Measurements from ENCODE around the gene RAD21L1.

The RAD21L1 gene

GRCh38 chr20:1205802-1206201 is 20.0 kb upstream of the RAD21L1 start:
- TF ChIP-seq OSR1 (CRISPR knock-in tag; IDR thresholded peaks at IDR 0.05) = no peak
- no peak for TF ChIP-seq RARB (CRISPR knock-in tag; IDR thresholded peaks at IDR 0.05)
- no peak for TF ChIP-seq ISL1 (CRISPR knock-in tag; IDR thresholded peaks at IDR 0.05)
- no peak for TF ChIP-seq TOX (CRISPR knock-in tag; IDR thresholded peaks at IDR 0.05; ENCODE audit: borderline replicate concordance)
- TF ChIP-seq POU6F1 (CRISPR knock-in tag; IDR thresholded peaks at IDR 0.05; ENCODE audit: borderline replicate concordance, low read depth) = no peak
- TF ChIP-seq PATZ1 (CRISPR knock-in tag; IDR thresholded peaks at IDR 0.05; ENCODE audit: borderline replicate concordance) = no peak
- TF ChIP-seq ZNF565 (CRISPR knock-in tag; conservative IDR thresholded peaks at IDR 0.05; ENCODE audit: low read depth) = no peak
- TF ChIP-seq BACH2 (CRISPR knock-in tag; IDR thresholded peaks at IDR 0.05; ENCODE audit: borderline replicate concordance) = no peak
- no peak for TF ChIP-seq ZNF70 (CRISPR knock-in tag; IDR thresholded peaks at IDR 0.05)
- no peak for TF ChIP-seq ESRRG (CRISPR knock-in tag; IDR thresholded peaks at IDR 0.05)
- no peak for TF ChIP-seq ZNF8 (CRISPR knock-in tag; IDR thresholded peaks at IDR 0.05)
- TF ChIP-seq ZFP3 (CRISPR knock-in tag; IDR thresholded peaks at IDR 0.05) = no peak
- TF ChIP-seq GLIS3 (CRISPR knock-in tag; IDR thresholded peaks at IDR 0.05) = no peak
- TF ChIP-seq, protein P1, sequence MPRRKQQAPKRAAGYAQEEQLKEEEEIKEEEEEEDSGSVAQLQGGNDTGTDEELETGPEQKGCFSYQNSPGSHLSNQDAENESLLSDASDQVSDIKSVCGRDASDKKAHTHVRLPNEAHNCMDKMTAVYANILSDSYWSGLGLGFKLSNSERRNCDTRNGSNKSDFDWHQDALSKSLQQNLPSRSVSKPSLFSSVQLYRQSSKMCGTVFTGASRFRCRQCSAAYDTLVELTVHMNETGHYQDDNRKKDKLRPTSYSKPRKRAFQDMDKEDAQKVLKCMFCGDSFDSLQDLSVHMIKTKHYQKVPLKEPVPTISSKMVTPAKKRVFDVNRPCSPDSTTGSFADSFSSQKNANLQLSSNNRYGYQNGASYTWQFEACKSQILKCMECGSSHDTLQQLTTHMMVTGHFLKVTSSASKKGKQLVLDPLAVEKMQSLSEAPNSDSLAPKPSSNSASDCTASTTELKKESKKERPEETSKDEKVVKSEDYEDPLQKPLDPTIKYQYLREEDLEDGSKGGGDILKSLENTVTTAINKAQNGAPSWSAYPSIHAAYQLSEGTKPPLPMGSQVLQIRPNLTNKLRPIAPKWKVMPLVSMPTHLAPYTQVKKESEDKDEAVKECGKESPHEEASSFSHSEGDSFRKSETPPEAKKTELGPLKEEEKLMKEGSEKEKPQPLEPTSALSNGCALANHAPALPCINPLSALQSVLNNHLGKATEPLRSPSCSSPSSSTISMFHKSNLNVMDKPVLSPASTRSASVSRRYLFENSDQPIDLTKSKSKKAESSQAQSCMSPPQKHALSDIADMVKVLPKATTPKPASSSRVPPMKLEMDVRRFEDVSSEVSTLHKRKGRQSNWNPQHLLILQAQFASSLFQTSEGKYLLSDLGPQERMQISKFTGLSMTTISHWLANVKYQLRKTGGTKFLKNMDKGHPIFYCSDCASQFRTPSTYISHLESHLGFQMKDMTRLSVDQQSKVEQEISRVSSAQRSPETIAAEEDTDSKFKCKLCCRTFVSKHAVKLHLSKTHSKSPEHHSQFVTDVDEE (CRISPR knock-in tag; IDR thresholded peaks at IDR 0.05) = no peak
- TF ChIP-seq ZC3H10 (CRISPR knock-in tag; IDR thresholded peaks at IDR 0.05) = no peak
- TF ChIP-seq CSRNP3 (CRISPR knock-in tag; IDR thresholded peaks at IDR 0.05) = no peak
- ATAC-seq = no peak

DNA sequence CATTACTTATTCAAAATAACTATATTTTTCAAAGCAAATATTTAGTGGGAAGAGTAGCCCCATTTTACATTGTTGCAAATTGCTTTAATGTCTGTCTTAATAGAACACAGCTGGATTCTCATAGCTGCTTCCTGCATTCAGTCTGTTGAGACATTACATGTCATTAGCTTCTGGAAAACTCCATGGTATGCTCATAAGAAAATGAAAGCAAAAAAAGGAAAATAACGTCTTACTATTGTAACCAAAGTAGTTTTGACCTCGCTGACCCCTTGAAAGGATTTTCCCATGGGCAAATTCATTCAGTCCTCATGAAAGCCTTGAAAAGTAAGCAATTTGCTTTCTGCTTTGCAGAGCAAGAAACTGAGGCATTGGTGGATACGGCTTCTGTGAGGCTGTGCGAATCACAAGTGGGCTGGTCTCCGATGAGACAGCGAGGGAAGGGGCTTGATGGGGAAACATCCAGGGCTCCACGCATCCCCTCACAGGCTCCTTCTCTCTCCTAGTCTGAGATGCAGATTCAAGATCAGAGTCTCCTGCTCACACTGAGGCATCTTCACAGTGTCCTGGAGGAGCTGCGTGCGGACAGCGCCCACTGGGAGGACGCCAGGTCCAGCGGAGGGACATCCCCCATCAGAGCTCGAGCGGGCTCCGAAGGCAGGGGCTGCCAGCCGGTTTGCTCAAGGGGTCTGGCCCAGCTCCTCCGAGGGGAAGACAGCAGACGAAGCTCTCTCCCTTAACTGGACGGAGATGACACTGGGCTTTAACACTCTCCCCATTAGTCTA is 19.3 kb upstream of the RAD21L1 start:
- no peak for ATAC-seq
- TF ChIP-seq TCF4 (CRISPR knock-in tag; IDR thresholded peaks at IDR 0.05; ENCODE audit: borderline replicate concordance) = no peak
- TF ChIP-seq, protein P1 (CRISPR knock-in tag; IDR thresholded peaks at IDR 0.05) = no peak

DNA sequence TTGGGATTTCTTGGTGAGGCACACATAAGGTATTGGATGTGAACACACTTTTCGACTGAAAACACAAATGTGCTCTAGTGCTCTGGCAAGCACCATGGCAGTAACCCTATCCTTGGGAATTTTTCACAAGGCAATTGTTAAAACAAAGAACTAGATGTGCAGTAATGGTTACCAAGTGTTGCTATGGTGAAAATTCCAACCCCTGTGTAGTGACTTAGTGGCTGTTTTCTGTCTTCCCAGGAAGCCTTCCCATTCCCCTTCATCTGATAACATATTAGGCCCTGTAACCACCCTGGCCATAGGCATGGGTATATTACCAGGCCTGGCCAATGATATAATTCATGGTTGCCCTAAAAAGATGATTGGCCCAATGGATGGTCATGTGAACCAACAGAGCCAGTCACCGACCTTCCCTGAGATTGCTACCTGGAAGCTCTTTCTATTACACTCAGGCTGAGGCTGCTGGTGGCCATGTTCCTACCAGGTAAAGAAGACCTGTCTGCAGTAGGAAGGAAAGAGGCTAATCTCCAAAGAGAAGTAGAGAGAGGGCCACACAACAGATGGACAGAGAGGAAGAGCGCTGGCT is 18.5 kb upstream of the RAD21L1 start:
- ATAC-seq = no peak
- TF ChIP-seq ESRRG (CRISPR knock-in tag; IDR thresholded peaks at IDR 0.05) = no peak
- TF ChIP-seq ZFP30 (CRISPR knock-in tag; IDR thresholded peaks at IDR 0.05) = no peak
- TF ChIP-seq TOX (CRISPR knock-in tag; IDR thresholded peaks at IDR 0.05; ENCODE audit: borderline replicate concordance) = no peak
- no peak for TF ChIP-seq OSR1 (CRISPR knock-in tag; IDR thresholded peaks at IDR 0.05)
- no peak for TF ChIP-seq CSRNP3 (CRISPR knock-in tag; IDR thresholded peaks at IDR 0.05)
- no peak for TF ChIP-seq PPARA (CRISPR knock-in tag; IDR thresholded peaks at IDR 0.05; ENCODE audit: borderline replicate concordance)
- no peak for TF ChIP-seq ZFP3 (CRISPR knock-in tag; IDR thresholded peaks at IDR 0.05)
- TF ChIP-seq BACH2 (CRISPR knock-in tag; IDR thresholded peaks at IDR 0.05; ENCODE audit: borderline replicate concordance) = no peak
- no peak for TF ChIP-seq TCF4 (CRISPR knock-in tag; IDR thresholded peaks at IDR 0.05; ENCODE audit: borderline replicate concordance)
- TF ChIP-seq CREB5 (CRISPR knock-in tag; IDR thresholded peaks at IDR 0.05; ENCODE audit: low read depth) = no peak
- TF ChIP-seq ISL1 (CRISPR knock-in tag; IDR thresholded peaks at IDR 0.05) = no peak
- TF ChIP-seq SNAI2 (CRISPR knock-in tag; IDR thresholded peaks at IDR 0.05) = no peak
- TF ChIP-seq GLIS3 (CRISPR knock-in tag; IDR thresholded peaks at IDR 0.05) = no peak
- TF ChIP-seq RARB (CRISPR knock-in tag; IDR thresholded peaks at IDR 0.05) = no peak
- TF ChIP-seq CSDC2 (CRISPR knock-in tag; IDR thresholded peaks at IDR 0.05) = no peak

Data from SK-N-SH treated with all-trans-retinoic acid at 6 μM for 48 hours (cell line).